HepG2 (cell line): Measurements from ENCODE around the gene TMEM238. TPM values are rescaled to one million over a fixed set of nuclear protein-coding genes. Genes with fewer than 3 reads are reported as not detected.

Experiments
- CBX5 ChIP-seq: sonication (generic); formaldehyde crosslinking; IDR thresholded peaks from 2 replicates; pipeline ENCODE4 v1.4.0; 2020; ENCODE audit warnings: missing genetic modification reagents, borderline replicate concordance
- CTCF ChIP-seq: sonication (generic); formaldehyde crosslinking; IDR thresholded peaks from 2 replicates; pipeline ENCODE4 v1.5.0; 2020; ENCODE audit warnings: mild to moderate bottlenecking, missing genetic modification reagents, moderate library complexity
- GMEB1 ChIP-seq: sonication (generic); formaldehyde crosslinking; IDR thresholded peaks from 2 replicates; pipeline ENCODE4 v1.5.1; 2020; ENCODE audit warnings: missing genetic modification reagents, mild to moderate bottlenecking, borderline replicate concordance
- HDAC1 ChIP-seq: sonication (generic); formaldehyde crosslinking; IDR thresholded peaks from 2 replicates; pipeline ENCODE4 v1.5.1; 2020; ENCODE audit warnings: mild to moderate bottlenecking, missing genetic modification reagents
- ISL2 ChIP-seq: sonication (generic); formaldehyde crosslinking; IDR thresholded peaks from 2 replicates; pipeline ENCODE4 v1.5.0; 2020; ENCODE audit warnings: missing genetic modification reagents
- MIXL1 ChIP-seq: IDR thresholded peaks from 2 replicates; pipeline ENCODE4 v1.6.1; 2016
- MLX ChIP-seq: IDR thresholded peaks from 2 replicates; pipeline ENCODE4 v1.6.1; 2016
- NFE2 ChIP-seq: sonication (generic); formaldehyde crosslinking; IDR thresholded peaks from 2 replicates; pipeline ENCODE4 v1.4.0; 2020; ENCODE audit warnings: missing genetic modification reagents
- PAXIP1 ChIP-seq: sonication (generic); formaldehyde crosslinking; conservative IDR thresholded peaks from 2 replicates; pipeline ENCODE4 v1.4.0; 2020; ENCODE audit warnings: mild to moderate bottlenecking, missing genetic modification reagents, moderate library complexity
- RFXANK ChIP-seq: IDR thresholded peaks from 2 replicates; pipeline ENCODE4 v1.6.1; 2016
- SP5 ChIP-seq: IDR thresholded peaks from 2 replicates; pipeline ENCODE4 v1.6.1; 2016; ENCODE audit warnings: low read depth, borderline replicate concordance
- TCF12 ChIP-seq, 2 experiments: fragments of 450-650 bp in 1 of 2; sonication (generic) in 1 of 2; formaldehyde crosslinking in 1 of 2; IDR thresholded peaks; 2 replicates each; pipeline versions ENCODE4 v1.6.1 to v1.8.0; 2017 to 2022; ENCODE audit warnings: antibody characterized with exemption in 1 of 2, mild to moderate bottlenecking in 1 of 2, missing genetic modification reagents in 1 of 2, moderate library complexity in 1 of 2
- TOE1 ChIP-seq: sonication (generic); formaldehyde crosslinking; IDR thresholded peaks from 2 replicates; pipeline ENCODE4 v1.4.0; 2020; ENCODE audit warnings: mild to moderate bottlenecking, missing genetic modification reagents
- ZBTB8A ChIP-seq: sonication (generic); formaldehyde crosslinking; IDR thresholded peaks from 2 replicates; pipeline ENCODE4 v1.4.0; 2020; ENCODE audit warnings: mild to moderate bottlenecking, low read depth, missing genetic modification reagents, borderline replicate concordance
- ZFP90 ChIP-seq: sonication (generic); formaldehyde crosslinking; IDR thresholded peaks from 2 replicates; pipeline ENCODE4 v1.8.0; 2022; ENCODE audit warnings: missing genetic modification reagents, mild to moderate bottlenecking, inconsistent platforms, borderline replicate concordance
- ZNF124 ChIP-seq: sonication (generic); formaldehyde crosslinking; IDR thresholded peaks from 2 replicates; pipeline ENCODE4 v1.4.0; 2020; ENCODE audit warnings: missing genetic modification reagents
- ZNF510 ChIP-seq: sonication (generic); formaldehyde crosslinking; IDR thresholded peaks from 2 replicates; pipeline ENCODE4 v1.4.0; 2020; ENCODE audit warnings: low read depth, mild to moderate bottlenecking, missing genetic modification reagents
- ZNF546 ChIP-seq: sonication (generic); formaldehyde crosslinking; conservative IDR thresholded peaks from 2 replicates; pipeline ENCODE4 v1.8.1; 2023; ENCODE audit warnings: mild to moderate bottlenecking, missing genetic modification reagents
- ZNF607 ChIP-seq: sonication (generic); formaldehyde crosslinking; IDR thresholded peaks from 2 replicates; pipeline ENCODE4 v1.5.1; 2020; ENCODE audit warnings: missing genetic modification reagents, mild to moderate bottlenecking, borderline replicate concordance
- ZNF879 ChIP-seq: sonication (generic); formaldehyde crosslinking; IDR thresholded peaks from 2 replicates; pipeline ENCODE4 v1.8.1; 2023; ENCODE audit warnings: missing genetic modification reagents
- polyA plus RNA-seq, 8 experiments: library from polyadenylated mRNA; depleted of rRNA in 3 of 8; stranded (reverse) in 7 of 8; unstranded in 1 of 8; fragments of >200 nt; fragmentation: Illumina TruSeq in 4 of 8; extraction: Trizol in 4 of 8; gene quantifications; 2 replicates each; pipeline versions ENCODE4 v1.2.1 to v1.2.3, GENCODE V29; 2011 to 2016; ENCODE audit warnings: low read depth in 4 of 8, missing spikeins in 1 of 8, mixed read lengths in 1 of 8; ENCODE audit not compliant: insufficient read depth in 1 of 8
- total RNA-seq, 5 experiments: library from RNA; depleted of rRNA; stranded (reverse); fragments of >200 nt; fragmentation: Illumina TruSeq; extraction: Trizol; gene quantifications; 2 replicates each; pipeline ENCODE4 v1.2.3, GENCODE V29; 2016; ENCODE audit warnings: low read depth in 1 of 5
- TF ChIP-seq, protein P1 (sequence below): sonication (generic); formaldehyde crosslinking; IDR thresholded peaks from 2 replicates; pipeline ENCODE4 v1.8.0; 2022; ENCODE audit warnings: mild to moderate bottlenecking, missing genetic modification reagents, borderline replicate concordance

TMEM238 gene
- total and polyA plus RNA-seq, 2 of the 13 experiments (the other 11 are each of a cell fraction or from before 2014, with no cell fraction given) = not detected

DNA sequence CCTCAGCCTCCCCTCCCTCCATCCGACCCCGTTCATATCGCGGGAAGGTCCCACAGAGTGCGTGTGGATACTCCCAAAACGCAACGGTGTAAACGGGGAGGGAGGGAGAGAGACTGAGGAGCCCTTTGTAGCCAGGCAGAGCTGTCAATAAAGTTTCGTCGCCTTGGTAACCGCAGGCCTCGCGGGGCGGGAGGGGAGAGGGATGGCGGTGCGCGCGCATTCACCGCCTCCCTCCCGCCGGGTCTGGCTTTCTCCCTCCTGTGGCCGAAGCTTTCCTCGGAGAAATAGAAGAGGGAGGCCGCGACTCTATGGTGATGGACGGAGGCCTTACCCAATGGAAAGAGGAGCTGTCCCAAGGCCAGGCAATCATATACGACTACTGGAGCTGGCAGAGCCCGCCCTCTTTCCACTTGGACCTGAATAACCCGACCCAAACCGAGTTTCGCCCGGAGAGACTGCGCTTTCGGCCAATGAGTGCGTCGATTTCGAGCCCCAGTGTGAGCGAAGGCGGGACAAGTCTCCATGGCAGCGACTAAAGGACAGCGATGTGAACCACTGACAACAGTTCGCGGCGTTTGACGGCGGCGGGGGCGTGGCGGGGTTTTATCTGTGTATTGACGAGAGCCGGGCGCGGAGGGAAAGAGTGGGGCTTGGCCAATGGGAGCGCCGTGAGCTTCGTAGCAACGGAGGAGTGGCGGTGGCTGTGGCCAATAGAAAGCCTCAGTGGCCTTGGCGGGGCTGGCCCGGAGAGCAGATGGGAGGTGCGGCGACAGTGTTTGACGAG is 44.8 kb downstream of the TMEM238 start, which contains the start of gene KMT5C (continued):
- TF ChIP-seq GMEB1 (CRISPR knock-in tag) (peak; percentile 28; the same call in 1 of the 2 replicates), ZNF607 (CRISPR knock-in tag) (no peak; the same call in 1 of the 2 replicates), ZFP90 (CRISPR knock-in tag) (no peak), MLX (CRISPR knock-in tag) (no peak), ISL2 (no peak), NFE2 (CRISPR knock-in tag) (no peak), ZBTB8A (no peak), PAXIP1 (CRISPR knock-in tag) (no peak; the same call in 1 of the 2 replicates), TCF12 (IDR thresholded peaks at IDR 0.05) (no peak), TCF12 (CRISPR knock-in tag; IDR thresholded peaks at IDR 0.05) (no peak), ZNF124 (CRISPR knock-in tag) (no peak), ZNF546 (CRISPR knock-in tag) (no peak), TOE1 (CRISPR knock-in tag) (no peak), HDAC1 (CRISPR knock-in tag) (no peak; the same call in 1 of the 2 replicates), SP5 (peak; percentile 57; the same call in 1 of the 2 replicates), ZNF510 (no peak), RFXANK (CRISPR knock-in tag) (0 out of 2 replicates have a peak, but pooled peaks have one; percentile 50), ZNF879 (CRISPR knock-in tag) (no peak), CTCF (CRISPR knock-in tag) (peak; percentile 59), CBX5 (CRISPR knock-in tag) (no peak), MIXL1 (CRISPR knock-in tag) (no peak)
- TF ChIP-seq, protein P1, sequence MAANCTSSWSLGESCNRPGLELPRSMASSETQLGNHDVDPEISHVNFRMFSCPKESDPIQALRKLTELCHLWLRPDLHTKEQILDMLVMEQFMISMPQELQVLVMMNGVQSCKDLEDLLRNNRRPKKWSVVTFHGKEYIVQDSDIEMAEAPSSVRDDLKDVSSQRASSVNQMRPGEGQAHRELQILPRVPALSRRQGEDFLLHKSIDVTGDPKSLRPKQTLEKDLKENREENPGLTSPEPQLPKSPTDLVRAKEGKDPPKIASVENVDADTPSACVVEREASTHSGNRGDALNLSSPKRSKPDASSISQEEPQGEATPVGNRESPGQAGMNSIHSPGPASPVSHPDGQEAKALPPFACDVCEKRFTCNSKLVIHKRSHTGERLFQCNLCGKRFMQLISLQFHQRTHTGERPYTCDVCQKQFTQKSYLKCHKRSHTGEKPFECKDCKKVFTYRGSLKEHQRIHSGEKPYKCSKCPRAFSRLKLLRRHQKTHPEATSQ (CRISPR knock-in tag) = no peak
